ENCODE results near the gene DHX9. TPM values are rescaled to one million over a fixed set of nuclear protein-coding genes. Genes with fewer than 3 reads are reported as not detected.

Gene DHX9
- total RNA-seq, 1 experiment from 2014 or later: 336 TPM

GRCh38 chr1:182791281-182792179 is 47.6 kb upstream of the DHX9 start:
- no peaks in the 10 kb centered on the region; the same call in 1 of the 2 replicates for H3K79me2 ChIP-seq (ENCODE audit: insufficient read depth, low read length)
- no peak overlapping the region for H4K8ac ChIP-seq (replicated peaks; ENCODE audit: insufficient read length, low read depth, low read length)
- H3K79me1 ChIP-seq (ENCODE audit: insufficient read depth, low read depth, low read length, poor library complexity, severe bottlenecking): no peaks in the 10 kb centered on the region
- H3K23me2 ChIP-seq (ENCODE audit: insufficient read length, low read depth, low read length, poor library complexity, severe bottlenecking): peaks cover 8% of the 10 kb centered on the region
- H3T11ph ChIP-seq (ENCODE audit: low read length): no peak overlapping the region
- no peak overlapping the region for H2AFZ ChIP-seq (ENCODE audit: low read length)
- no peak overlapping the region for H3K9ac ChIP-seq (ENCODE audit: extremely low read depth, insufficient read length, low read length)
- no peak overlapping the region for H2BK20ac ChIP-seq (ENCODE audit: low read depth, low read length, poor library complexity, severe bottlenecking)
- DNase-seq: no peak
- no peak for TF ChIP-seq CTCF (conservative IDR thresholded peaks at IDR 0.05)
- peaks cover 2 to 9% of the 10 kb centered on the region in 2 experiments; a peak in 3 of 4 replicates for H3K4me1 Mint-ChIP-seq
- H2AK5ac ChIP-seq (ENCODE audit: insufficient read length, low read length): no peak overlapping the region
- no peaks in the 10 kb centered on the region for H4K20me1 ChIP-seq (ENCODE audit: control insufficient read depth, insufficient read depth, insufficient read length)
- H2BK120ac ChIP-seq (ENCODE audit: low read depth, low read length, poor library complexity, severe bottlenecking): no peak overlapping the region
- H3K4me3 Mint-ChIP-seq: no peak overlapping the region
- H2BK12ac ChIP-seq (ENCODE audit: insufficient read length, low read depth, low read length): no peak overlapping the region
- H2BK5ac ChIP-seq (ENCODE audit: insufficient read length, low read length): no peak overlapping the region
- H3K14ac ChIP-seq (ENCODE audit: insufficient read depth, low read length): no peak overlapping the region
- H3K56ac ChIP-seq (ENCODE audit: insufficient read length, low read depth, low read length): no peak overlapping the region
- H3K4me1 ChIP-seq (ENCODE audit: insufficient read depth, low read length): no peaks in the 10 kb centered on the region
- H3K18ac ChIP-seq (ENCODE audit: insufficient read length, low read depth, low read length): no peak overlapping the region
- H2BK15ac ChIP-seq (ENCODE audit: low read depth, low read length): no peak overlapping the region
- no peaks in the 10 kb centered on the region for H3K36me3 Mint-ChIP-seq (ENCODE audit: insufficient read depth in 1 of 3, low read depth in 3 of 3)
- H3K27me3 ChIP-seq (ENCODE audit: insufficient read depth, low read length): peaks cover 19% of the 10 kb centered on the region; the same call in 1 of the 2 replicates
- no peak overlapping the region for H4K5ac ChIP-seq (ENCODE audit: insufficient read length, low read depth, low read length)
- WGBS (ENCODE audit: extremely low coverage, insufficient read length, low lambda C conversion rate): no CpG with 5 or more reads among the region's 8 CpGs
- H3K9me3 Mint-ChIP-seq: no peaks in the 10 kb centered on the region; a peak in 1 of 5 replicates
- H3K27ac Mint-ChIP-seq: no peak overlapping the region; a peak in 2 of 7 replicates
- H3K27ac ChIP-seq (ENCODE audit: insufficient read length, low read depth, low read length): no peak overlapping the region
- H4K91ac ChIP-seq (ENCODE audit: insufficient read length, low read depth, low read length): no peak overlapping the region
- peaks cover 60% of the 10 kb centered on the region for H3K27me3 Mint-ChIP-seq (ENCODE audit: low read depth)
- no peaks in the 10 kb centered on the region for H3K9me3 ChIP-seq (ENCODE audit: control insufficient read depth, low read depth, low read length)
- H3K23ac ChIP-seq (ENCODE audit: insufficient read length, low read depth, low read length): no peak overlapping the region
- no peak overlapping the region for H3K4me2 ChIP-seq (ENCODE audit: insufficient read depth, insufficient read length, low read length)
- no peak overlapping the region for H3K4ac ChIP-seq (ENCODE audit: low read depth, low read length)
